Measurements from ENCODE around the gene TRIM68.

The TRIM68 gene

GRCh38 chr11:4636962-4637661, 29.1 kb upstream of the TRIM68 start, which contains the start of gene OR51D1:
Gene OR51D1, plus strand, starts transcription at chr11:4637477. Its CDS starts 2,314 bp downstream, at chr11:4639791.
- H3K9ac ChIP-seq (ENCODE audit: low read depth, low read length): no peak within 1 kb of the TSS
- no peaks in the 10 kb centered on the region for H3K36me3 ChIP-seq (ENCODE audit: insufficient read depth, low read length)
- H3K27me3 ChIP-seq (ENCODE audit: insufficient read depth, low read length): peaks cover 13% of the 10 kb centered on the region
- H3K4me3 ChIP-seq (ENCODE audit: low read length): peak within 1 kb of the TSS; percentile 34; the same call in 1 of the 2 replicates
- H3K4me1 ChIP-seq (ENCODE audit: insufficient read depth, low read length): no peaks in the 10 kb centered on the region; the same call in 1 of the 2 replicates
- H3K9me3 ChIP-seq (ENCODE audit: insufficient read depth, low read depth, low read length): no peaks in the 10 kb centered on the region
- H3K27ac ChIP-seq (ENCODE audit: low read depth, low read length): no peak within 1 kb of the TSS
- 35% methylated on average over 16 of the region's 21 CpGs for WGBS

- Histone ChIP-seq H3K4me3 (ENCODE audit: low read length) (no peak overlapping the region), H3K4me1 (ENCODE audit: insufficient read depth, low read length) (no peaks in the 10 kb centered on the region)
- 94% methylated on average over 2 of the region's 2 CpGs for WGBS
These were observed 28.1 kb upstream of the TRIM68 start for GRCh38 chr11:4636136-4636535.

GRCh38 chr11:4626207-4627099, 18.4 kb upstream of the TRIM68 start:
- H3K27ac ChIP-seq (ENCODE audit: low read depth, low read length): no peak overlapping the region
- H3K36me3 ChIP-seq (ENCODE audit: insufficient read depth, low read length): no peaks in the 10 kb centered on the region
- WGBS: 46% methylated on average over 15 of the region's 15 CpGs
- H3K9ac ChIP-seq (ENCODE audit: low read depth, low read length): no peak overlapping the region
- H3K27me3 ChIP-seq (ENCODE audit: insufficient read depth, low read length): no peaks in the 10 kb centered on the region
- no peak overlapping the region for H3K4me3 ChIP-seq (ENCODE audit: low read length)
- no peaks in the 10 kb centered on the region for H3K9me3 ChIP-seq (ENCODE audit: insufficient read depth, low read depth, low read length)
- H3K4me1 ChIP-seq (ENCODE audit: insufficient read depth, low read length): peaks cover 16% of the 10 kb centered on the region; the same call in 1 of the 2 replicates

More at GRCh38 chr11:4636136-4636535, 28.1 kb upstream of the TRIM68 start:
- H3K36me3 ChIP-seq (ENCODE audit: insufficient read depth, low read length): no peaks in the 10 kb centered on the region
- H3K27ac ChIP-seq (ENCODE audit: low read depth, low read length): no peak overlapping the region
- H3K27me3 ChIP-seq (ENCODE audit: insufficient read depth, low read length): peaks cover 13% of the 10 kb centered on the region
- H3K9ac ChIP-seq (ENCODE audit: low read depth, low read length): no peak overlapping the region
- H3K9me3 ChIP-seq (ENCODE audit: insufficient read depth, low read depth, low read length): no peaks in the 10 kb centered on the region

GRCh38 chr11:4619514-4619913, 11.5 kb upstream of the TRIM68 start:
- H3K4me3 ChIP-seq (ENCODE audit: low read length): no peak overlapping the region
- no peak overlapping the region for H3K27ac ChIP-seq (ENCODE audit: low read depth, low read length)
- H3K27me3 ChIP-seq (ENCODE audit: insufficient read depth, low read length): no peaks in the 10 kb centered on the region
- no peaks in the 10 kb centered on the region for H3K36me3 ChIP-seq (ENCODE audit: insufficient read depth, low read length)
- no peaks in the 10 kb centered on the region for H3K9me3 ChIP-seq (ENCODE audit: insufficient read depth, low read depth, low read length)
- 81% methylated on average over 9 of the region's 9 CpGs for WGBS
- no peaks in the 10 kb centered on the region for H3K4me1 ChIP-seq (ENCODE audit: insufficient read depth, low read length)
- no peak overlapping the region for H3K9ac ChIP-seq (ENCODE audit: low read depth, low read length)

- H3K9me3 ChIP-seq (ENCODE audit: insufficient read depth, low read depth, low read length): no peaks in the 10 kb centered on the region
- no peak overlapping the region for H3K4me3 ChIP-seq (ENCODE audit: low read length)
- peaks cover 3% of the 10 kb centered on the region; the same call in 1 of the 2 replicates for H3K27me3 ChIP-seq (ENCODE audit: insufficient read depth, low read length)
- no peaks in the 10 kb centered on the region for H3K36me3 ChIP-seq (ENCODE audit: insufficient read depth, low read length)
- no peak overlapping the region for H3K27ac ChIP-seq (ENCODE audit: low read depth, low read length)
- no peak overlapping the region for H3K9ac ChIP-seq (ENCODE audit: low read depth, low read length)
- H3K4me1 ChIP-seq (ENCODE audit: insufficient read depth, low read length): no peaks in the 10 kb centered on the region
These were observed 7.9 kb upstream of the TRIM68 start for GRCh38 chr11:4615856-4616444.

GRCh38 chr11:4611986-4612385, 4.0 kb upstream of the TRIM68 start:
- H3K27ac ChIP-seq (ENCODE audit: low read depth, low read length): no peak overlapping the region
- WGBS: 85% methylated on average over 2 of the region's 2 CpGs
- H3K9me3 ChIP-seq (ENCODE audit: insufficient read depth, low read depth, low read length): no peaks in the 10 kb centered on the region
- H3K4me3 ChIP-seq (ENCODE audit: low read length): no peak overlapping the region
- no peak overlapping the region for H3K9ac ChIP-seq (ENCODE audit: low read depth, low read length)
- H3K4me1 ChIP-seq (ENCODE audit: insufficient read depth, low read length): peaks cover 4% of the 10 kb centered on the region; the same call in 1 of the 2 replicates
- peaks cover 3% of the 10 kb centered on the region; the same call in 1 of the 2 replicates for H3K27me3 ChIP-seq (ENCODE audit: insufficient read depth, low read length)
- no peaks in the 10 kb centered on the region for H3K36me3 ChIP-seq (ENCODE audit: insufficient read depth, low read length)

- WGBS: 84% methylated on average over 3 of the region's 3 CpGs
- no peak overlapping the region for H3K9ac ChIP-seq (ENCODE audit: low read depth, low read length)
- peaks cover 3% of the 10 kb centered on the region; the same call in 1 of the 2 replicates for H3K27me3 ChIP-seq (ENCODE audit: insufficient read depth, low read length)
- H3K27ac ChIP-seq (ENCODE audit: low read depth, low read length): no peak overlapping the region
- no peaks in the 10 kb centered on the region for H3K9me3 ChIP-seq (ENCODE audit: insufficient read depth, low read depth, low read length)
- H3K36me3 ChIP-seq (ENCODE audit: insufficient read depth, low read length): no peaks in the 10 kb centered on the region
- peaks cover 5% of the 10 kb centered on the region; the same call in 1 of the 2 replicates for H3K4me1 ChIP-seq (ENCODE audit: insufficient read depth, low read length)
- no peak overlapping the region for H3K4me3 ChIP-seq (ENCODE audit: low read length)
These were observed 2.4 kb upstream of the TRIM68 start for GRCh38 chr11:4610258-4610935.

- Histone ChIP-seq H3K4me3 (ENCODE audit: low read length) (peak overlapping the region; percentile 90), H3K27ac (ENCODE audit: low read depth, low read length) (no peak overlapping the region), H3K9me3 (ENCODE audit: insufficient read depth, low read depth, low read length) (no peaks in the 10 kb centered on the region), H3K9ac (ENCODE audit: low read depth, low read length) (peak overlapping the region; percentile 86), H3K4me1 (ENCODE audit: insufficient read depth, low read length) (peaks cover 5% of the 10 kb centered on the region; the same call in 1 of the 2 replicates), H3K36me3 (ENCODE audit: insufficient read depth, low read length) (no peaks in the 10 kb centered on the region; the same call in 1 of the 2 replicates), H3K27me3 (ENCODE audit: insufficient read depth, low read length) (peaks cover 3% of the 10 kb centered on the region; the same call in 1 of the 2 replicates)
- 78% methylated on average over 6 of the region's 6 CpGs for WGBS
These were observed 935 bp downstream of the TRIM68 start for GRCh38 chr11:4607096-4607495.

GRCh38 chr11:4606231-4607015, 1.6 kb downstream of the TRIM68 start:
- no peak overlapping the region for H3K9ac ChIP-seq (ENCODE audit: low read depth, low read length)
- peaks cover 5% of the 10 kb centered on the region; the same call in 1 of the 2 replicates for H3K4me1 ChIP-seq (ENCODE audit: insufficient read depth, low read length)
- H3K27ac ChIP-seq (ENCODE audit: low read depth, low read length): no peak overlapping the region
- no peaks in the 10 kb centered on the region for H3K9me3 ChIP-seq (ENCODE audit: insufficient read depth, low read depth, low read length)
- 95% methylated on average over 1 of the region's 1 CpG for WGBS
- H3K27me3 ChIP-seq (ENCODE audit: insufficient read depth, low read length): no peaks in the 10 kb centered on the region; the same call in 1 of the 2 replicates
- peaks cover 4% of the 10 kb centered on the region for H3K36me3 ChIP-seq (ENCODE audit: insufficient read depth, low read length)
- no peak overlapping the region for H3K4me3 ChIP-seq (ENCODE audit: low read length)

- H3K9me3 ChIP-seq (ENCODE audit: insufficient read depth, low read depth, low read length): no peaks in the 10 kb centered on the region
- WGBS: 95% methylated on average over 4 of the region's 4 CpGs
- H3K9ac ChIP-seq (ENCODE audit: low read depth, low read length): no peak overlapping the region
- peaks cover 16% of the 10 kb centered on the region for H3K36me3 ChIP-seq (ENCODE audit: insufficient read depth, low read length)
- no peak overlapping the region for H3K4me3 ChIP-seq (ENCODE audit: low read length)
- no peaks in the 10 kb centered on the region for H3K27me3 ChIP-seq (ENCODE audit: insufficient read depth, low read length)
- H3K27ac ChIP-seq (ENCODE audit: low read depth, low read length): no peak overlapping the region
- peaks cover 5% of the 10 kb centered on the region; the same call in 1 of the 2 replicates for H3K4me1 ChIP-seq (ENCODE audit: insufficient read depth, low read length)
These were observed 3.0 kb downstream of the TRIM68 start for GRCh38 chr11:4605057-4605456.

Data from HUES64 (cell line).